HT1080 (cell line): ENCODE results near the gene LURAP1L. TPM values are rescaled to one million over a fixed set of nuclear protein-coding genes. Genes with fewer than 3 reads are reported as not detected.
"Not testable (repeated sequence)": the region's sequence is repeated elsewhere in the genome, so short reads cannot be mapped to it uniquely, and the experiment has no call there.

Experiments
- DNase-seq: peaks from one replicate; pipeline ENCODE4 v3.0.0-alpha.2; 2015; ENCODE audit warnings: low read depth
- small RNA-seq: library from RNA; depleted of rRNA; stranded (forward); fragments of <200 nt; gene quantifications from one replicate; pipeline ENCODE3, GENCODE V24; 2014
- total RNA-seq: library from RNA; depleted of rRNA; stranded (reverse); fragments of >200 nt; shearing (Covaris generic); gene quantifications from 2 replicates; pipeline ENCODE4 v1.2.3, GENCODE V29; 2014; rRNA removed

Gene LURAP1L
- total RNA-seq, 1 experiment from 2014 or later: 13.5 TPM

DNA sequence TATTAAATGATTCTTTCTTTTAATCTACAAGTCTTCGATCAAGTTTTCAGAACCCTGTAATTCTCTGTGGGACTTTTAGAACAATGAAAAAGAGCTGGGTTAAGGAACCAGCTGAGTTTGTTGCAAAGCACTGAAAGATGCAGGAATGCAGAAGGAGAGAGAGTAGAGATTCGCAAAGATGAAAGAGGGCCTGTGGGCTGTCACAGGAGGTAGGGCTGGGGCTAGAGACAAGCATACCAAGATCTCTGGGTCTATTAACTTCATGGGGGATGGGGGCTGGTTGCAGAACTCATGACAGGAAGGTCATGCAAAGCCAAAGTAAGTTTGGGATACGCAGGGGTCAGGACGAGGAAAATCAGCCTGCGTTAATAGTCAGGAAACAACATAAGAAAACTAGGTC is 81.8 kb downstream of the LURAP1L start:
- no peak for DNase-seq

GRCh38 chr9:12859704-12860251 is 85.0 kb downstream of the LURAP1L start:
- peak; percentile 97 for DNase-seq

DNA sequence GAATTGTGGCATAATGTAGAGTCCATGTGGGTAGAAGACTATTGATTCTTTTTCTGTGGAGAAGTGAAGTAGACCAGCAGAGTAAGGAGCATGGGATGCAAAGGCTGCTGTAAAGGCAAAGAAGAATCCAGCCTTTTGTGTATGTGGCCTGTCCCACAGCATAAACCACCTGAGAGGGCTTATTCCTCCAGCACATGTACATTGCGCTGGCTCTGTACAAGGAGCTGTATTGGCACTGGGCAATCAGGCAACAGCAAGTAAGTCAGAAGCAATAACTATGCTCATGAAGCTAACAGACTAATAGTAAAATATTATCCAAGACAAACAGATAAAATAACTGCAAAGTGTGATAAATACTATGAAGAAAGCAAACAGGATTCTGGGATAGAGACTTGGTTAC is 86.2 kb downstream of the LURAP1L start:
- no peak for DNase-seq

GRCh38 chr9:12862611-12863410 is 88.0 kb downstream of the LURAP1L start:
- DNase-seq: no peak

DNA sequence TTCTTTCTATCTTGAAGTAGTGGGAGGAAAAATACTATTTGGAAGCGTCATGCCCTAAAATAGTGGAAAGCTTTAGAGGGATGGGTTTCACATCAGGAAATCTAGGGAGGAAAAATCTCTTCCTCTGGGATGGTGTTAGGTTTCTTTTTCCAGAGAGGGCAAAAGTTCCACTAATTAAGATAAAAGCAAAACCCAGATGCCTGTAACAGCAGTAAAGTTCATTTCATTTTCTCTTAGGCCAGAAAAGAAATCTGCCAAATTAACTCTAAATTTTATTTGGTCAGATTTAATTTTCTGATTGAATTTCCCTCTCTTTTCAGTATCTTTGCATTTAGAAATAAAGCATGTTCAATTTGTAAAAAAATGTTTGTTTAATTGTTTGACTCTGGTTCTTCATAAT is 88.8 kb downstream of the LURAP1L start:
- DNase-seq: no peak

DNA sequence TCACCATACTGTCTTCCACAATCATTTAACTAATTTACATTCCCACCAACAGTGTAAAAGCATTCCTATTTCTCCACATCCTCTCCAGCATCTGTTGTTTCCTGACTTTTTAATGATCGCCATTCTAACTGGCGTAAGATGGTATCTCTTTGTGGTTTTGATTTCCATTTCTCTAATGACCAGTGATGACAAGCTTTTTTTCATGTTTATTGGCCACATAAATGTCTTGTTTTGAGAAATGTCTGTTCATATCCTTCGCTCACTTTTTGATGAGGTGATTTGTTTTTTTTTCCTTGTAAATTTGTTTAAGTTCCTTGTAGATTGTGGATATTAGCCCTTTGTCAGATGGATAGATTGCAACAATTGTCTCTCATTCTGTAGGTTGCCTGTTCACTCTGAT is 90.6 kb downstream of the LURAP1L start:
- DNase-seq: not testable (repeated sequence)

Small RNA genes lying within 50 kb of the gene (small RNA-seq; reads per million reads assigned to genes)
- not detected for gene RN7SL849P

Other genes starting within 250 kb of the LURAP1L start
- 0.20 and 0.74 TPM in 2 replicates for gene TYRP1, start 81.6 kb upstream of the LURAP1L start, total RNA-seq